ENCODE results near the gene ZBTB45.
"Not testable (repeated sequence)": the region's sequence is repeated elsewhere in the genome, so short reads cannot be mapped to it uniquely, and the experiment has no call there.

GRCh38 chr19:58539169-58539559 lies 19.6 kb upstream of the ZBTB45 start:
- TF ChIP-seq, protein P1, sequence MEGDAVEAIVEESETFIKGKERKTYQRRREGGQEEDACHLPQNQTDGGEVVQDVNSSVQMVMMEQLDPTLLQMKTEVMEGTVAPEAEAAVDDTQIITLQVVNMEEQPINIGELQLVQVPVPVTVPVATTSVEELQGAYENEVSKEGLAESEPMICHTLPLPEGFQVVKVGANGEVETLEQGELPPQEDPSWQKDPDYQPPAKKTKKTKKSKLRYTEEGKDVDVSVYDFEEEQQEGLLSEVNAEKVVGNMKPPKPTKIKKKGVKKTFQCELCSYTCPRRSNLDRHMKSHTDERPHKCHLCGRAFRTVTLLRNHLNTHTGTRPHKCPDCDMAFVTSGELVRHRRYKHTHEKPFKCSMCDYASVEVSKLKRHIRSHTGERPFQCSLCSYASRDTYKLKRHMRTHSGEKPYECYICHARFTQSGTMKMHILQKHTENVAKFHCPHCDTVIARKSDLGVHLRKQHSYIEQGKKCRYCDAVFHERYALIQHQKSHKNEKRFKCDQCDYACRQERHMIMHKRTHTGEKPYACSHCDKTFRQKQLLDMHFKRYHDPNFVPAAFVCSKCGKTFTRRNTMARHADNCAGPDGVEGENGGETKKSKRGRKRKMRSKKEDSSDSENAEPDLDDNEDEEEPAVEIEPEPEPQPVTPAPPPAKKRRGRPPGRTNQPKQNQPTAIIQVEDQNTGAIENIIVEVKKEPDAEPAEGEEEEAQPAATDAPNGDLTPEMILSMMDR (conservative IDR thresholded peaks at IDR 0.05; ENCODE audit: low read length) = not testable (repeated sequence)
- TF ChIP-seq EZH2phosphoT487 (IDR thresholded peaks at IDR 0.05; ENCODE audit: borderline replicate concordance) = not testable (repeated sequence)
